GM12878 (cell line): Measurements from ENCODE around the gene TMEM259. TPM values are rescaled to one million over a fixed set of nuclear protein-coding genes. Genes with fewer than 3 reads are reported as not detected.
A peak's percentile ranks its signal among the peaks of the same experiment; 100 is the strongest.

Source experiments
- ASH2L ChIP-seq: fragments of 300-600, 200-600 bp; sonication (generic); IDR thresholded peaks from 2 replicates; pipeline ENCODE4 v1.6.1; 2017; ENCODE audit warnings: low read depth, mild to moderate bottlenecking, borderline replicate concordance
- ATF3 ChIP-seq: IDR thresholded peaks from 2 replicates; pipeline ENCODE4 v1.6.1; 2011; ENCODE audit warnings: low read depth, mild to moderate bottlenecking, low read length, moderate library complexity, borderline replicate concordance; ENCODE audit errors: extremely low read depth
- CUX1 ChIP-seq: IDR thresholded peaks from 2 replicates; pipeline ENCODE4 v1.6.1; 2012; ENCODE audit warnings: improper control_type of control experiment, low read depth, low read length; ENCODE audit not compliant: insufficient replicate concordance
- HDAC2 ChIP-seq: fragments of 200-600 bp; sonication (generic); IDR thresholded peaks from 2 replicates; pipeline ENCODE4 v1.6.1; 2017
- PAX5 ChIP-seq: IDR thresholded peaks from 2 replicates; pipeline ENCODE4 v1.6.1; 2011; ENCODE audit warnings: low read depth, low read length, borderline replicate concordance
- PKNOX1 ChIP-seq: fragments of 450-650 bp; IDR thresholded peaks from 2 replicates; pipeline ENCODE4 v1.6.1; 2016; ENCODE audit warnings: mild to moderate bottlenecking
- POLR2A ChIP-seq: IDR thresholded peaks from 2 replicates; pipeline ENCODE4 v1.6.1; 2011; ENCODE audit warnings: low read depth, mild to moderate bottlenecking, low read length
- RAD21 ChIP-seq: IDR thresholded peaks from 2 replicates; pipeline ENCODE4 v1.6.1; 2011; ENCODE audit warnings: mild to moderate bottlenecking, low read depth, low read length, moderate library complexity; ENCODE audit not compliant: insufficient read depth
- RUNX3 ChIP-seq: IDR thresholded peaks from 2 replicates; pipeline ENCODE4 v1.6.1; 2012; ENCODE audit warnings: low read length, inconsistent platforms
- SMAD1 ChIP-seq: fragments of 450-650 bp; IDR thresholded peaks from 2 replicates; pipeline ENCODE4 v1.6.1; 2018; ENCODE audit warnings: mild to moderate bottlenecking, low read depth; ENCODE audit not compliant: partially characterized antibody
- SP1 ChIP-seq: IDR thresholded peaks from one replicate; pipeline ENCODE4 v1.6.1; 2011; ENCODE audit warnings: low read depth, low read length
- SRF ChIP-seq, 2 experiments: IDR thresholded peaks; 2 replicates each; pipeline ENCODE4 v1.6.1; 2011; ENCODE audit warnings: low read depth in 2 of 2, low read length in 2 of 2, mild to moderate bottlenecking in 1 of 2, moderate library complexity in 1 of 2
- USF2 ChIP-seq: IDR thresholded peaks from 2 replicates; pipeline ENCODE4 v1.6.1; 2011; ENCODE audit warnings: low read depth, low read length, improper control_type of control experiment, borderline replicate concordance
- ZNF274 ChIP-seq: IDR thresholded peaks from one replicate; pipeline ENCODE4 v1.8.0; 2011; ENCODE audit not compliant: insufficient read length, insufficient read depth
- polyA plus RNA-seq, 11 experiments: library from polyadenylated mRNA; depleted of rRNA in 4 of 11; unstranded in 6 of 11; stranded (reverse) in 5 of 11; fragments of >200 nt; fragmentation: Nextera tagmentation in 4 of 11; fragmentation: Illumina TruSeq in 1 of 11; extraction: Ambion mirVana in 4 of 11; extraction: Trizol in 1 of 11; gene quantifications; 1 replicate in 1 of 11; 2 replicates in 10 of 11; pipeline versions ENCODE4 v1.2.1 to v1.2.3, GENCODE V29; 2011 to 2016; ENCODE audit warnings: inconsistent platforms in 2 of 11, missing spikeins in 2 of 11, low read depth in 1 of 11
- total RNA-seq, 4 experiments: library from RNA; depleted of rRNA in 3 of 4; stranded (reverse); fragments of >200 nt in 3 of 4; fragmentation: Illumina TruSeq in 1 of 4; extraction: Trizol in 1 of 4; gene quantifications; 2 replicates each; pipeline versions ENCODE4 v1.2.1 to v1.2.3, GENCODE V29; 2013 to 2021

TMEM259 gene
- total and polyA plus RNA-seq, 10 of the 15 experiments (the other 5 are each of a cell fraction or from before 2014, with no cell fraction given), result 0.43 to 184 (median 62.0) TPM

- TF ChIP-seq SRF (IDR thresholded peaks at IDR 0.05; ENCODE audit: low read depth in 2 of 2, low read length in 2 of 2) (peak in 1 of 2 experiments; percentile 94; a peak in 2 of 4 replicates), CUX1 (no peak), ZNF274 (no peak), SP1 (peak; percentile 8), HDAC2 (no peak), ATF3 (no peak), RAD21 (no peak), ASH2L (no peak), RUNX3 (peak; percentile 51; the same call in 1 of the 2 replicates), SMAD1 (no peak), POLR2A (no peak), PKNOX1 (no peak), PAX5 (no peak), USF2 (no peak)
These were observed 55.9 kb downstream of the TMEM259 start (continued) for GRCh38 chr19:964761-965694.
